Mucosa of gallbladder (tissue), 1 donor: Measurements from ENCODE around the gene RRP15. TPM values are rescaled to one million over a fixed set of nuclear protein-coding genes. Genes with fewer than 3 reads are reported as not detected.
"Not testable (repeated sequence)": the region's sequence is repeated elsewhere in the genome, so short reads cannot be mapped to it uniquely, and the experiment has no call there.

ENCODE experiments used
- DNase-seq: peaks from one replicate; pipeline ENCODE4 v3.0.0-alpha.2; 2020; ENCODE audit warnings: low spot score
- total RNA-seq: library from RNA; stranded (reverse); gene quantifications from one replicate; pipeline ENCODE4 v1.2.1, GENCODE V29; 2021
- donor health status: DM: no; HTN: no; CAD: no.

The RRP15 gene
- total RNA-seq, 1 donor from 2014 or later, result 9.5 TPM

GRCh38 chr1:218296162-218296561 lies 11.1 kb downstream of the RRP15 start:
- no peak for DNase-seq

- DNase-seq, result no peak
These were observed 12.4 kb downstream of the RRP15 start for GRCh38 chr1:218297461-218297860.

- no peak for DNase-seq
These were observed 12.8 kb downstream of the RRP15 start for GRCh38 chr1:218297867-218298266.

GRCh38 chr1:218298398-218298797 lies 13.3 kb downstream of the RRP15 start:
- no peak for DNase-seq

- DNase-seq, result no peak
These were observed 14.3 kb downstream of the RRP15 start for GRCh38 chr1:218299416-218299815.

GRCh38 chr1:218301217-218301616 lies 16.1 kb downstream of the RRP15 start:
- DNase-seq, result no peak

GRCh38 chr1:218302155-218302554 lies 17.1 kb downstream of the RRP15 start:
- no peak for DNase-seq

GRCh38 chr1:218303176-218303879 lies 18.2 kb downstream of the RRP15 start:
- DNase-seq, result no peak

- DNase-seq, result no peak
These were observed 19.4 kb downstream of the RRP15 start for GRCh38 chr1:218304281-218305039.

GRCh38 chr1:218305472-218306064 lies 20.5 kb downstream of the RRP15 start:
- no peak for DNase-seq

GRCh38 chr1:218312509-218312908 lies 27.4 kb downstream of the RRP15 start:
- no peak for DNase-seq

- no peak for DNase-seq
These were observed 29.2 kb downstream of the RRP15 start for GRCh38 chr1:218314316-218314715.

GRCh38 chr1:218315638-218316037 lies 30.5 kb downstream of the RRP15 start:
- DNase-seq, result no peak

GRCh38 chr1:218317061-218317460 lies 32.0 kb downstream of the RRP15 start:
- no peak for DNase-seq

- DNase-seq, result not testable (repeated sequence)
These were observed 35.1 kb downstream of the RRP15 start for GRCh38 chr1:218320182-218320581.

GRCh38 chr1:218322762-218323161 lies 37.7 kb downstream of the RRP15 start:
- no peak for DNase-seq

- no peak for DNase-seq
These were observed 38.6 kb downstream of the RRP15 start for GRCh38 chr1:218323568-218324225.

GRCh38 chr1:218324226-218324580 lies 39.1 kb downstream of the RRP15 start:
- DNase-seq, result no peak

- DNase-seq, result no peak
These were observed 43.7 kb downstream of the RRP15 start for GRCh38 chr1:218328769-218329168.

GRCh38 chr1:218330043-218330623 lies 45.0 kb downstream of the RRP15 start:
- DNase-seq, result no peak

- no peak for DNase-seq
These were observed 47.3 kb downstream of the RRP15 start for GRCh38 chr1:218332416-218332815.

- DNase-seq, result no peak
These were observed 51.2 kb downstream of the RRP15 start for GRCh38 chr1:218336328-218336727.
